ENCODE measurements around the gene RS1. TPM values are rescaled to one million over a fixed set of nuclear protein-coding genes. Genes with fewer than 3 reads are reported as not detected.
A peak's percentile ranks its signal among the peaks of the same experiment; 100 is the strongest.

The RS1 gene
- total RNA-seq, 4 donors from 2014 or later: not detected

GRCh38 chrX:18674417-18674787, 2.5 kb upstream of the RS1 start:
- TF ChIP-seq CTCF (IDR thresholded peaks at IDR 0.05): no peak
- no peak for DNase-seq (ENCODE audit: low spot score)
- ATAC-seq (ENCODE audit: low FRiP score): peak; percentile 47

- TF ChIP-seq CTCF (IDR thresholded peaks at IDR 0.05): no peak
- no peak for DNase-seq (ENCODE audit: low spot score)
- no peak for ATAC-seq (ENCODE audit: low FRiP score)
These were observed 3.7 kb downstream of the RS1 start for GRCh38 chrX:18668071-18668835.

- DNase-seq (ENCODE audit: low spot score) (no peak), ATAC-seq (ENCODE audit: low FRiP score) (no peak)
- no peak for TF ChIP-seq CTCF (IDR thresholded peaks at IDR 0.05)
These were observed 5.3 kb downstream of the RS1 start for GRCh38 chrX:18666614-18667013.

GRCh38 chrX:18664947-18665346, 7.0 kb downstream of the RS1 start:
- DNase-seq (ENCODE audit: low spot score): no peak
- no peak for ATAC-seq (ENCODE audit: low FRiP score)
- TF ChIP-seq CTCF (IDR thresholded peaks at IDR 0.05): no peak

- ATAC-seq (ENCODE audit: low FRiP score) (no peak), DNase-seq (ENCODE audit: low spot score) (no peak)
- no peak for TF ChIP-seq CTCF (IDR thresholded peaks at IDR 0.05)
These were observed 10.6 kb downstream of the RS1 start for GRCh38 chrX:18661273-18661672.

GRCh38 chrX:18654875-18655836, 16.8 kb downstream of the RS1 start:
- no peak for TF ChIP-seq CTCF (IDR thresholded peaks at IDR 0.05)
- ATAC-seq (ENCODE audit: low FRiP score): no peak

More at GRCh38 chrX:18654875-18655836, 16.8 kb downstream of the RS1 start:
- DNase-seq (ENCODE audit: low spot score): no peak
